COLO668 (cell line): Measurements from ENCODE around the gene NEO1.

Experiments
- DNase-seq: peaks from one replicate; lab custom pipeline; 2025; ENCODE audit not compliant: unreplicated experiment; lab: John Stamatoyannopoulos, UW

Gene NEO1

DNA sequence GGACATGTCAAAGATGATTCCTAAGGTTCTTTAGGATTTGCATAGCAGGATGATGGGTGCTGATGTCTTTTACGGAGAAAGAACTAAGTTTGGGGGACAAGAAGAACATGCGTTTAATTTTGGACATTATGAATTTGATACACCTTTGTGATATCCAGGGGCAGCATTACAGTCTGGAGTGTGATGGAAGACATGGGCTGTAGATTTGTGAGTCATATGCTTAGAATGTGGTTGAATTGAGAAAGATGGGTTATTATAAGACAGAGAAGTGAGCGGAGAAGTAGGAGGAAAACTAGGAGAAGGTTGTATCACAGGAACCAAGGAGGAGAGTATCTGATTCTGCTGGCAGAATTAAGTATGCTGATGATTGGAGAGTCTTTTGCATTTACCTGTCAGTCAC, 20.6 kb downstream of the NEO1 start:
- DNase-seq, result no peak

GRCh38 chr15:73074241-73074640, 22.0 kb downstream of the NEO1 start:
- no peak for DNase-seq

GRCh38 chr15:73075160-73075859, 23.0 kb downstream of the NEO1 start:
- DNase-seq, result no peak

DNA sequence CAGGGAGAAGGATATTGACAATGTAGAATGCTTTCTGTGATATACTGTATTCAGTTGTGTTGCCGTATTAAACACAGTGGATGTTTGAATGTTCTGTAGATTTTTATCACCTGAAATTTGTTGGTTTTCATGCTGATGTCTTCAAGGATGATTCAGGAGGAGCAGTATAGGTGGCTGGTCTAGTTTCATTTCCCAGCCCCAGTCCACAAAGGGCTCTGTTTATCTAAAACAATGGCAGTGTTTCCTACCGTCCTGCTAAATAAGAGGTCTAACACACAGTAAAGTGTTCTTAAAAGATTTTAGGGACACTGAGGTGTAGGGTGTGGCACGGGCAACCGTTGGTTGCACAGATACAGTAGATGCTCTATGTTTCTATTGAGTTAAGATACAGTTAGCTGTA, 26.0 kb downstream of the NEO1 start:
- DNase-seq, result no peak

DNA sequence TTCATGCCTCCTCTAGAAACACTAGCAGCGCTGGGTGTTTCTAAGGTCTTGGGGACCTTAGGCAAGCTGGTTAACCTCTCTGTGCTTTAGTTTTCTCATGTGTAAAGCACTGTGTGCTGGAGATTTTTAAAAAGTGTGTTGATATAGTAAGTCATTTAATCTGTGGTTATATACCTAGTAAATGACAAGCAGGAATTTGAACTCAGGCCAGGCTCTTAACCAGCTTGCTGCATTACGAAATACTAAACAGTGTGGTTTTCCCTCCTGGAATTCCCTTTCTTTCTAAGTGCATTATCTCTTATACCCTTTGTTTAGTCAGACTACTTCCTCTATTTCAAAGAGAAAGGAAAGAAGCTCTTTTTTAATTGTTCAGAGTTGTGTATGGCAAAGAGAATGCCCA, 26.5 kb downstream of the NEO1 start:
- no peak for DNase-seq

DNA sequence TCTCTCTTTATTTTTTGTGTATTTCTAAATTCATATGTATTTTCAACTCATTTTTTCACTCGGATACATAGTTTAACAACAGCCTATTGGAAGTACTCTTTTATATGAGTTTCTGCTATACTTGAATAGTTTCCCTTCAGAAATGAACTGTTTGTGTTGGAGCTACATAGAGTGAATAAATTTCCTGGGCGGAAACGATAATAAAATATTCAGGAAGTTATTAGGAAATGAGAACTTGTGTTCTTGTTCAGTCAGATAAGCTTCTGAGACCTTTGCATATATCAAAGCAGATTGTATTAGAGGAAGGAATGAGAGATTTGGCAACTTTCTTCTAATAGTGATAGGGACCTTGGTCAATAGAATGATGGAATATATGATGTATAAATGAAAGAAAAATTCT, 27.3 kb downstream of the NEO1 start:
- DNase-seq, result no peak

DNA sequence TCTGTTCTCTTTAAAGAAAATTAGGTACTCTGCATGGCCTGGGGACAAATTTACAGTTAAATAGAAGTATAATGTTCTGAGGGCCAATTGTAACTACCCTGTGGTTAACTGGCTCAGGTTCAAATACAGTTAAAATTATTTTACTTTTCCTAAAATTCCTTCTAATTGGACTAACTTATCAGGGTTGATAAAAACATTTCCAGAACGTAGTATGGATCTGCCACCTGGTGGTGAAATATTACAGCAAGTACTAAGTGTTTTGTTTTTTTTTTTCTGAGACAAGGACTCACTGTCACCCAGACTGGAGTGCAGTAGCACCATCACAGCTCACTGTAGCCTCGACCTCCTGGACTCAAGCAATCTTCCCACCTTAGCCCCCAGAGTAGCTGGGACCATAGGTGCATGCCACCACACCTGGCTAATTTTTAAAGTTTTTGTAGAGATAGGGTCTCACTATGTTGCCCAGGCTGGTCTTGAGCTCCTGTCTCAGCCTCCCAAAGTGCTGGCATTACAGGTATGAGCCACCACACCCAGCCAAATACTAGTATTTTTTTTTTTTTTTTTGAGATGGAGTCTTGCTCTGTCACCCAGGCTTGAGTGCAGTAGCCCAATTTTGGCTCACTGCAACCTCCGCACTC, 29.2 kb downstream of the NEO1 start:
- no peak for DNase-seq

DNA sequence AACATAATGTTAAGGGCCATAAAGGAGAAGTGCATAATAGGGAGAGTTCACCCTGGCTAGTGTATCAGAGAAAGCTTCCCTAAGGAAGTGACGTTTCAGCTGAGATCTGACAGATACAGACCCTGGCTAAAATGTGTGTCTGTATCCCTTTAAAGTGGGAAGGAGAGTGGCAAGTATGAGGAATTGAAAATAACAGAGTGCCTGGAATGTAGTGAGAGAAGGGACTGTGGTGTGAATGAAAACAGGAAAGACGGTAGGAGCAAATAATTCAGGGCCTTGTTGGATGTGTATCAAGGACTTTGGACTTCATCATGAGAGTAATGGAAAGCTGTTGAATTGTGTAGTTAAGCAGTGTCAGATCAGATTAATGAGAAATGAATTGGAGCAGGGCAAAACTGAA, 30.5 kb downstream of the NEO1 start:
- no peak for DNase-seq

GRCh38 chr15:73087098-73087497, 34.8 kb downstream of the NEO1 start:
- no peak for DNase-seq

- no peak for DNase-seq
Observed at GRCh38 chr15:73105064-73105463, 52.8 kb downstream of the NEO1 start.

DNA sequence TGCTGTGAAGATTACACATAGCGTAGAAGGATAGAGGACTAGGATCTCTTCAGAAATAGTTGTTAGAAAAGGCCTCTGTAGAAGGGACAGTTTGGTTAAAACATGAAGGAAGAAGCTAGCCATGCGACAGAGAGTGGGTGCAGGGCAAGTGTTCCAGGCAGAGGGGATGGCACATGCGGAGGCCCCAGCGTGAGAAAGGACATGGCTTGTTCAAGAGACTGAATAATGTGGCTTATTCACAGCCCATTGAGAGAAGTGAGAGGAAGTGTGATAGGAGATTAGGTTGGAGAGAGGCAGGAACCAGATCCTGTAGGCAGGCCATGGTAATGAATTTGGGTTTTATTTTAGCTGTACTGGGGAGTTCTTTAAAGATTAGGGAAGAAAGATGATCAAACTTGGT, 56.4 kb downstream of the NEO1 start:
- no peak for DNase-seq

DNA sequence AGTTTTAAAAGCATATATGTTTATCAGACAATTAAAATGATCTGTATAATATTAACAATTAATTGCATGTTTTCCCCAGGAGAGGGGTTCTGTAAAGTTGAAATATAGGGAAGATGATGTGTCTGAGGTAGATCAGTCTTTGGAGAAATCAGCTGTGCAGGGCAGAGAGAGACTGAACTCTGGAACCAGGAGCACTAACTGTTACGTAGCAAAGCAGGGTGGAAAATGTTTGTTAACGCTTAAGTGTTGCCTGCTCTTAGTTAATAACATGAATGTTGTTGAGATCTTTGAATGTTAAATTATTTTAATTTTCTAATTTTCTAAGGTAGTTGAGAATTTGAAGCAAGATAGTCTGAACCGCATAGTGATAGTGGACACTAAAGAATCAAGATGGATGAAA, 57.5 kb downstream of the NEO1 start:
- DNase-seq, result no peak

GRCh38 chr15:73110201-73110600, 57.9 kb downstream of the NEO1 start:
- no peak for DNase-seq

GRCh38 chr15:73114064-73114463, 61.8 kb downstream of the NEO1 start:
- DNase-seq, result no peak

DNA sequence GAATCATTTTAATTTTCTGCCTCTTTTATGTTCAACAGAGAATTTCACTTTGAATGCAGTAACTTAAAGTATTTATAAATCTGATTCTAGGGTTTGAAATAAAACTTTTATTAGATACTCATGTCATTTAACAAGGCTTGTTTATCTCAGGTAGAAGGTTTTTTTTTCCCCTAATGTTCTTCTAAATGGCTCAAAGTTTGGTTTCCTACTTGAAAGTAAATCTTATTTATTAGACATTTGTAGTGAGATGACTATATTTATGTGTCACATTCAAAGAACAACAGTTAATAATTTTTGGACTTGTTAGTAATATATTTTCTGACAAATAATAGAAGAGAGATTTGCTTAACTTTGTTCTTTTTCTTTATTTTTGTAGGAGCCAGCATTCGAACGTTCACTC, 63.9 kb downstream of the NEO1 start:
- DNase-seq, result no peak

DNA sequence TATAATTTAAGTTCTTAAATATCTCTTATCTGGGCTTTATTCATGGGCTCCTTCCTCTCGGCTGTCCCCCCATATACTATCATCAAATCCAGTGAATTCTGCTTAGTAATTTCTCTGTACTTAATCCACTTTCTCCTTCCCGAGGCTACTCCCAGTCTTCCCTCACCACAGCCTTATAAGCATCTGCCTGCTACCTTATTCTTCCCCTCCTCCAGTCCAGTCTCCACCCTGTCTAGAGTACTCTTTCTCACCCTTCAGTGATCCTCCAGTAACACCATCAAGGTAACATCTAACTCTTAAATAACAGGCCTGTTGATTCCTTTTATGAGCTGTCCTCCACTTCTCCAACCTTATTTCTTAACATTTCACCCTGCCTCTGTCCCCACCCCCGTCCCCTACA, 65.8 kb downstream of the NEO1 start:
- DNase-seq, result no peak

- no peak for DNase-seq
Observed at GRCh38 chr15:73119478-73119877, 67.2 kb downstream of the NEO1 start.

GRCh38 chr15:73120269-73120668, 68.0 kb downstream of the NEO1 start:
- DNase-seq, result no peak

GRCh38 chr15:73125219-73125618, 73.0 kb downstream of the NEO1 start:
- no peak for DNase-seq

- DNase-seq, result peak; percentile 6
Observed at GRCh38 chr15:73127302-73127936, 75.2 kb downstream of the NEO1 start.

- DNase-seq, result no peak
Observed at GRCh38 chr15:73130830-73131229, 78.6 kb downstream of the NEO1 start.

DNA sequence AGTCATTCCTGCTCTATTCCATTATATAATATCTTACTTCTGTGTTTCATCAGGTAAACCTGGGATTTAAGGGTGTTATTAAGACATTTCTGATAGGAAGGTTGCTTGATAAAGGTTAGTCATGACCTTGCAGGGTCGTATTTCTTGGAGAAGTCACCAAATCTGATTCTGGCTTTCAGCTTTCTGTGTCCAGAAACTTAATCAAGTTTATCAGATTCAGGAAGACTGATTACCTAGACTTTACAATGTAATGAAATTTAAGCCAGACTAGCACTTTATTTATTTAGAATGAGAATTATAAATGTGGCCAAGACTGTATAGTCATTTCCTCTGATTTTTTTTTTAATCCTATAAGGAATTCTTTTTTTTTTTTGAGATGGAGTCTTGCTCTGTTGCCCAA, 81.9 kb downstream of the NEO1 start:
- DNase-seq, result no peak
